Liver (tissue), 9 donors: ENCODE measurements around the gene OTOP3. TPM values are rescaled to one million over a fixed set of nuclear protein-coding genes. Genes with fewer than 3 reads are reported as not detected.

Source experiments
- DNase-seq: peaks from one replicate; pipeline ENCODE4 v3.0.0-alpha.2; 2017; ENCODE audit warnings: low spot score
- H3K27ac ChIP-seq, 2 donors: one replicate each; pipeline ENCODE4 v1.7.0; 2013; ENCODE audit warnings: inconsistent platforms in 2 of 2, low read length in 2 of 2, control low read depth in 1 of 2, low read depth in 1 of 2, mild to moderate bottlenecking in 1 of 2
- H3K27me3 ChIP-seq, 4 donors: one replicate each; pipeline versions ENCODE4 v1.6.1 to v1.7.0; 2013; ENCODE audit warnings: low read length in 3 of 4, inconsistent platforms in 1 of 4, mild to moderate bottlenecking in 1 of 4, moderate library complexity in 1 of 4; ENCODE audit not compliant: control insufficient read depth in 4 of 4, insufficient read depth in 4 of 4
- H3K36me3 ChIP-seq, 4 donors: one replicate each; pipeline versions ENCODE4 v1.6.1 to v1.7.0; 2013; ENCODE audit warnings: low read length in 3 of 4, mild to moderate bottlenecking in 3 of 4, low read depth in 1 of 4, moderate library complexity in 1 of 4; ENCODE audit not compliant: control insufficient read depth in 4 of 4, insufficient read depth in 3 of 4
- H3K4me1 ChIP-seq, 4 donors: one replicate each; pipeline versions ENCODE4 v1.6.1 to v1.7.0; 2013; ENCODE audit warnings: low read length in 3 of 4, mild to moderate bottlenecking in 3 of 4, moderate library complexity in 1 of 4; ENCODE audit not compliant: control insufficient read depth in 4 of 4, insufficient read depth in 4 of 4
- H3K4me3 ChIP-seq, 3 donors: one replicate each; pipeline versions ENCODE4 v1.6.1 to v1.7.0; 2013; ENCODE audit warnings: low read length in 3 of 3, control low read depth in 1 of 3, low read depth in 1 of 3, mild to moderate bottlenecking in 1 of 3
- H3K9ac ChIP-seq, 2 donors: one replicate each; pipeline ENCODE4 v1.7.0; 2013; ENCODE audit warnings: low read length in 2 of 2, mild to moderate bottlenecking in 2 of 2, moderate library complexity in 2 of 2, control low read depth in 1 of 2, low read depth in 1 of 2
- H3K9me3 ChIP-seq, 4 donors: one replicate each; pipeline versions ENCODE4 v1.6.1 to v1.7.0; 2013; ENCODE audit warnings: low read length in 3 of 4; ENCODE audit not compliant: control insufficient read depth in 4 of 4
- EGR1 ChIP-seq, 2 donors: IDR thresholded peaks; 2 replicates each; pipeline ENCODE4 v1.6.1; 2016 to 2018; ENCODE audit warnings: antibody characterized with exemption in 2 of 2, low read depth in 2 of 2
- GABPA ChIP-seq, 2 donors: IDR thresholded peaks in 1 of 2; conservative IDR thresholded peaks in 1 of 2; 2 replicates each; pipeline ENCODE4 v1.6.1; 2016; ENCODE audit warnings: antibody characterized with exemption in 2 of 2, mild to moderate bottlenecking in 1 of 2, moderate library complexity in 1 of 2
- NR2F2 ChIP-seq: IDR thresholded peaks from 2 replicates; pipeline ENCODE4 v1.6.1; 2016; ENCODE audit warnings: antibody characterized with exemption
- RAD21 ChIP-seq, 2 donors: IDR thresholded peaks; 2 replicates each; pipeline ENCODE4 v1.6.1; 2016; ENCODE audit warnings: antibody characterized with exemption in 2 of 2, mild to moderate bottlenecking in 2 of 2
- TAF1 ChIP-seq: conservative IDR thresholded peaks from 2 replicates; pipeline ENCODE4 v1.6.1; 2016; ENCODE audit warnings: antibody characterized with exemption, mild to moderate bottlenecking
- ZBTB33 ChIP-seq: IDR thresholded peaks from 2 replicates; pipeline ENCODE4 v1.6.1; 2016; ENCODE audit warnings: antibody characterized with exemption
- WGBS: extraction: QIAGEN DNeasy Blood & Tissue Kit; methylation state at CpG from one replicate; pipeline ENCODE4 v1.1.7; 2013; 5-methylcytosine and 5-hydroxymethylcytosine counted together
- polyA plus RNA-seq, 2 donors: library from polyadenylated mRNA; stranded (reverse) in 1 of 2; unstranded in 1 of 2; fragments of 200-250 nt in 1 of 2; fragments of >200 nt in 1 of 2; fragmentation: Nextera tagmentation in 1 of 2; extraction: Ambion mirVana in 1 of 2; gene quantifications; one replicate each; pipeline versions ENCODE4 v1.2.1 to v1.2.3, GENCODE V29; 2013 to 2015
- total RNA-seq, 2 donors: library from RNA; depleted of rRNA; stranded (reverse); fragments of >200 nt; gene quantifications; one replicate each; pipeline ENCODE4 v1.2.3, GENCODE V29; 2014
- TF ChIP-seq, protein P1 (sequence below): fragments of 150-350 bp; IDR thresholded peaks from 2 replicates; pipeline ENCODE4 v1.5.1; 2017; ENCODE audit warnings: improper control_type of control experiment, low read depth, low read length; ENCODE audit not compliant: missing input control
- donor health status: healthy.
- donor health status: healthy.
- donor health status: healthy.
- donor health status: healthy.
- donor health status: healthy.

Gene OTOP3
- total and polyA plus RNA-seq, 4 donors = not detected

GRCh38 chr17:74960570-74961342 is 25.1 kb downstream of the OTOP3 start:
- no peak overlapping the region for H3K27ac ChIP-seq
- peaks cover 0 to 3% (median 1%) of the 10 kb centered on the region in 4 donors for H3K4me1 ChIP-seq
- no peak for TF ChIP-seq GABPA (IDR thresholded peaks at IDR 0.05 in 1 of 2, conservative IDR thresholded peaks at IDR 0.05 in 1 of 2)
- no peak for TF ChIP-seq EGR1 (IDR thresholded peaks at IDR 0.05; ENCODE audit: low read depth in 2 of 2)
- TF ChIP-seq, protein P1, sequence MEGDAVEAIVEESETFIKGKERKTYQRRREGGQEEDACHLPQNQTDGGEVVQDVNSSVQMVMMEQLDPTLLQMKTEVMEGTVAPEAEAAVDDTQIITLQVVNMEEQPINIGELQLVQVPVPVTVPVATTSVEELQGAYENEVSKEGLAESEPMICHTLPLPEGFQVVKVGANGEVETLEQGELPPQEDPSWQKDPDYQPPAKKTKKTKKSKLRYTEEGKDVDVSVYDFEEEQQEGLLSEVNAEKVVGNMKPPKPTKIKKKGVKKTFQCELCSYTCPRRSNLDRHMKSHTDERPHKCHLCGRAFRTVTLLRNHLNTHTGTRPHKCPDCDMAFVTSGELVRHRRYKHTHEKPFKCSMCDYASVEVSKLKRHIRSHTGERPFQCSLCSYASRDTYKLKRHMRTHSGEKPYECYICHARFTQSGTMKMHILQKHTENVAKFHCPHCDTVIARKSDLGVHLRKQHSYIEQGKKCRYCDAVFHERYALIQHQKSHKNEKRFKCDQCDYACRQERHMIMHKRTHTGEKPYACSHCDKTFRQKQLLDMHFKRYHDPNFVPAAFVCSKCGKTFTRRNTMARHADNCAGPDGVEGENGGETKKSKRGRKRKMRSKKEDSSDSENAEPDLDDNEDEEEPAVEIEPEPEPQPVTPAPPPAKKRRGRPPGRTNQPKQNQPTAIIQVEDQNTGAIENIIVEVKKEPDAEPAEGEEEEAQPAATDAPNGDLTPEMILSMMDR = peak; percentile 43
- peak; percentile 43 to 65 for TF ChIP-seq RAD21 (IDR thresholded peaks at IDR 0.05)
- no peak for TF ChIP-seq TAF1
- DNase-seq = peak; percentile 59
- peaks cover 0 to 2% (median 1%) of the 10 kb centered on the region in 4 donors for H3K36me3 ChIP-seq
- no peak overlapping the region for H3K4me3 ChIP-seq
- H3K9me3 ChIP-seq = no peaks in the 10 kb centered on the region
- H3K27me3 ChIP-seq = no peaks in the 10 kb centered on the region
- WGBS = 41% methylated on average over 19 of the region's 19 CpGs
- no peak overlapping the region for H3K9ac ChIP-seq

GRCh38 chr17:74961657-74962350 is 26.1 kb downstream of the OTOP3 start:
- TF ChIP-seq ZBTB33 = no peak
- TF ChIP-seq, protein P1 = peak; percentile 72
- peak; percentile 31 for TF ChIP-seq NR2F2
- TF ChIP-seq RAD21 (IDR thresholded peaks at IDR 0.05) = peak; percentile 89 to 94
- peaks cover 0 to under 1% (median under 1%) of the 10 kb centered on the region in 4 donors for H3K36me3 ChIP-seq

More at GRCh38 chr17:74961657-74962350, 26.1 kb downstream of the OTOP3 start:
- 42% methylated on average over 23 of the region's 23 CpGs for WGBS
- Histone ChIP-seq H3K27ac (no peak overlapping the region), H3K9me3 (no peaks in the 10 kb centered on the region), H3K27me3 (no peaks in the 10 kb centered on the region), H3K4me1 (peaks cover 0 to 3% (median 1%) of the 10 kb centered on the region in 4 donors), H3K4me3 (no peak overlapping the region), H3K9ac (no peak overlapping the region)
- DNase-seq = peak; percentile 93
